Neuronal stem cell (in vitro differentiated cells): Measurements from ENCODE around the gene AFF3. TPM values are rescaled to one million over a fixed set of nuclear protein-coding genes. Genes with fewer than 3 reads are reported as not detected.

Experiments
- DNase-seq: peaks from one replicate; pipeline ENCODE4 v3.0.0-alpha.2; 2013; ENCODE audit warnings: low spot score
- H2AFZ ChIP-seq: one replicate; pipeline ENCODE4 v1.6.1; 2013; ENCODE audit warnings: mild to moderate bottlenecking, low read length, inconsistent platforms
- H2AK5ac ChIP-seq: 2 replicates; pipeline ENCODE4 v1.6.1; 2013; ENCODE audit warnings: low read depth, mild to moderate bottlenecking, inconsistent platforms, low read length, moderate library complexity, mixed read lengths
- H2BK120ac ChIP-seq: 2 replicates; pipeline ENCODE4 v1.6.1; 2013; ENCODE audit warnings: low read depth, mild to moderate bottlenecking, inconsistent platforms, low read length, moderate library complexity, mixed read lengths
- H2BK12ac ChIP-seq: one replicate; pipeline ENCODE4 v1.6.1; 2013; ENCODE audit warnings: low read length, inconsistent platforms
- H2BK15ac ChIP-seq: 2 replicates; pipeline ENCODE4 v1.6.1; 2013; ENCODE audit warnings: mild to moderate bottlenecking, low read length, inconsistent platforms, mixed read lengths
- H2BK5ac ChIP-seq: one replicate; pipeline ENCODE4 v1.6.1; 2013; ENCODE audit warnings: inconsistent platforms, mild to moderate bottlenecking, low read length, moderate library complexity
- H3K14ac ChIP-seq: one replicate; pipeline ENCODE4 v1.6.1; 2013; ENCODE audit warnings: low read length, inconsistent platforms
- H3K18ac ChIP-seq: 2 replicates; pipeline ENCODE4 v1.6.1; 2013; ENCODE audit warnings: low read length, inconsistent platforms
- H3K23ac ChIP-seq: 2 replicates; pipeline ENCODE4 v1.6.1; 2013; ENCODE audit warnings: low read depth, mild to moderate bottlenecking, mixed read lengths, low read length, inconsistent platforms; ENCODE audit not compliant: poor library complexity
- H3K27ac ChIP-seq: replicated peaks from 3 replicates; pipeline ENCODE4 v1.5.1; 2013; ENCODE audit warnings: low read length, inconsistent platforms
- H3K27me3 ChIP-seq, 3 experiments: 2 replicates each; pipeline ENCODE4 v1.6.1; 2013; ENCODE audit warnings: low read length in 3 of 3, mild to moderate bottlenecking in 2 of 3, inconsistent platforms in 1 of 3, low read depth in 1 of 3, mixed read lengths in 1 of 3, moderate library complexity in 1 of 3; ENCODE audit not compliant: control insufficient read depth in 3 of 3, insufficient read depth in 3 of 3
- H3K36me3 ChIP-seq, 2 donors: replicated peaks in 1 of 2; 2 replicates each; pipeline ENCODE4 v1.6.1; 2013; ENCODE audit warnings: low read length in 2 of 2; ENCODE audit not compliant: control insufficient read depth in 2 of 2, insufficient read depth in 2 of 2
- H3K4ac ChIP-seq: 2 replicates; pipeline ENCODE4 v1.6.1; 2013; ENCODE audit warnings: inconsistent platforms, mild to moderate bottlenecking, low read length, moderate library complexity
- H3K4me1 ChIP-seq, 2 donors: 1 replicate in 1 of 2; 2 replicates in 1 of 2; pipeline ENCODE4 v1.6.1; 2013; ENCODE audit warnings: low read length in 2 of 2, low read depth in 1 of 2; ENCODE audit not compliant: control insufficient read depth in 2 of 2, insufficient read depth in 1 of 2
- H3K4me2 ChIP-seq: one replicate; pipeline ENCODE4 v1.6.1; 2013; ENCODE audit warnings: mild to moderate bottlenecking, low read length, inconsistent platforms; ENCODE audit not compliant: insufficient read depth, poor library complexity, severe bottlenecking
- H3K4me3 ChIP-seq, 2 donors: 2 replicates each; pipeline ENCODE4 v1.5.1; 2013; ENCODE audit warnings: low read length in 2 of 2, mild to moderate bottlenecking in 2 of 2, inconsistent platforms in 1 of 2, moderate library complexity in 1 of 2
- H3K79me1 ChIP-seq: one replicate; pipeline ENCODE4 v1.6.1; 2013; ENCODE audit warnings: low read depth, mild to moderate bottlenecking, inconsistent platforms, low read length, moderate library complexity
- H3K9ac ChIP-seq: one replicate; pipeline ENCODE4 v1.6.1; 2013; ENCODE audit warnings: mild to moderate bottlenecking, low read depth, low read length, inconsistent platforms; ENCODE audit not compliant: poor library complexity
- H3K9me3 ChIP-seq, 2 donors: replicated peaks in 1 of 2; 2 replicates each; pipeline versions ENCODE3 to v1.6.1; 2013; ENCODE audit warnings: low read length in 2 of 2, mild to moderate bottlenecking in 2 of 2, inconsistent platforms in 1 of 2, low read depth in 1 of 2, mixed read lengths in 1 of 2, moderate library complexity in 1 of 2; ENCODE audit not compliant: control insufficient read depth in 2 of 2, insufficient read depth in 1 of 2
- H4K8ac ChIP-seq: one replicate; pipeline ENCODE4 v1.6.1; 2013; ENCODE audit warnings: low read depth, mild to moderate bottlenecking, inconsistent platforms, low read length, moderate library complexity
- H4K91ac ChIP-seq: one replicate; pipeline ENCODE4 v1.6.1; 2013; ENCODE audit warnings: low read length, low read depth, mild to moderate bottlenecking, inconsistent platforms; ENCODE audit not compliant: poor library complexity
- WGBS, 2 donors: extraction: QIAGEN DNeasy Blood & Tissue Kit; methylation state at CpG; one replicate each; pipeline ENCODE4 v1.1.7; 2013; ENCODE audit warnings: missing lambda C conversion rate in 2 of 2, mixed read lengths in 1 of 2; ENCODE audit not compliant: insufficient read length in 2 of 2, insufficient replicate concordance in 1 of 2; ENCODE audit errors: extremely low coverage in 2 of 2; 5-methylcytosine and 5-hydroxymethylcytosine counted together
- polyA plus RNA-seq, 2 experiments: library from polyadenylated mRNA; stranded (reverse); fragments of 200-250 nt; gene quantifications; one replicate each; pipeline ENCODE4 v1.2.3, GENCODE V29; 2013

Gene AFF3, protein sequence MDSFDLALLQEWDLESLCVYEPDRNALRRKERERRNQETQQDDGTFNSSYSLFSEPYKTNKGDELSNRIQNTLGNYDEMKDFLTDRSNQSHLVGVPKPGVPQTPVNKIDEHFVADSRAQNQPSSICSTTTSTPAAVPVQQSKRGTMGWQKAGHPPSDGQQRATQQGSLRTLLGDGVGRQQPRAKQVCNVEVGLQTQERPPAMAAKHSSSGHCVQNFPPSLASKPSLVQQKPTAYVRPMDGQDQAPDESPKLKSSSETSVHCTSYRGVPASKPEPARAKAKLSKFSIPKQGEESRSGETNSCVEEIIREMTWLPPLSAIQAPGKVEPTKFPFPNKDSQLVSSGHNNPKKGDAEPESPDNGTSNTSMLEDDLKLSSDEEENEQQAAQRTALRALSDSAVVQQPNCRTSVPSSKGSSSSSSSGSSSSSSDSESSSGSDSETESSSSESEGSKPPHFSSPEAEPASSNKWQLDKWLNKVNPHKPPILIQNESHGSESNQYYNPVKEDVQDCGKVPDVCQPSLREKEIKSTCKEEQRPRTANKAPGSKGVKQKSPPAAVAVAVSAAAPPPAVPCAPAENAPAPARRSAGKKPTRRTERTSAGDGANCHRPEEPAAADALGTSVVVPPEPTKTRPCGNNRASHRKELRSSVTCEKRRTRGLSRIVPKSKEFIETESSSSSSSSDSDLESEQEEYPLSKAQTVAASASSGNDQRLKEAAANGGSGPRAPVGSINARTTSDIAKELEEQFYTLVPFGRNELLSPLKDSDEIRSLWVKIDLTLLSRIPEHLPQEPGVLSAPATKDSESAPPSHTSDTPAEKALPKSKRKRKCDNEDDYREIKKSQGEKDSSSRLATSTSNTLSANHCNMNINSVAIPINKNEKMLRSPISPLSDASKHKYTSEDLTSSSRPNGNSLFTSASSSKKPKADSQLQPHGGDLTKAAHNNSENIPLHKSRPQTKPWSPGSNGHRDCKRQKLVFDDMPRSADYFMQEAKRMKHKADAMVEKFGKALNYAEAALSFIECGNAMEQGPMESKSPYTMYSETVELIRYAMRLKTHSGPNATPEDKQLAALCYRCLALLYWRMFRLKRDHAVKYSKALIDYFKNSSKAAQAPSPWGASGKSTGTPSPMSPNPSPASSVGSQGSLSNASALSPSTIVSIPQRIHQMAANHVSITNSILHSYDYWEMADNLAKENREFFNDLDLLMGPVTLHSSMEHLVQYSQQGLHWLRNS (N-terminal part only)
- polyA plus RNA-seq (2013, experiment 1 of 2) = 4.0 TPM
- polyA plus RNA-seq (2013, experiment 2 of 2) = 3.9 TPM

DNA sequence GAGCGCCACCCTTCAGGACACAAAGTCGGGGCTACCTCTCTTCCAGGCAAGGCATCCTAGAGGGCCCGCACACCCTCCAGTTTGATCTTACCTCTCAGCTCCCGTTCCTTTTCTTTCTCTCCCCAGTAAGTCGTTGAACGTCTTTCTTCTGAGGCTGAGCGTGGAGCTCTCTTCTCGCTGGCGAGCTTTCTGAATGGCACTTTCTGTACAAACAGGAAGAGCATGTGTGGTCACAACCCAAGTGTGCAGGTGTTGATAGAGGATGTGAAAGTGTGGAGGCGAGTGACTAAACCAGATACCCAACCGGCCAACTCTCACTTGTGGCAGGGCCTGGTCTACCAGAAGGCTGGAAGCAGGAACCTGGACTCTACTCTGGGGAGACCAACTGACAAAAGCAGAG lies at the start of gene AFF3:
Gene AFF3 (minus strand): TSS at position 198 of the 400 bp plus-strand sequence. CDS start 38,136 bp downstream, outside the sequence.
- no peaks in the 10 kb centered on the region for H3K4me1 ChIP-seq
- no peak within 1 kb of the TSS for H4K91ac ChIP-seq
- H3K23ac ChIP-seq = no peak within 1 kb of the TSS
- no peak within 1 kb of the TSS for H3K4ac ChIP-seq
- no peak within 1 kb of the TSS for H2AK5ac ChIP-seq
- H2BK5ac ChIP-seq = no peak within 1 kb of the TSS
- no peak within 1 kb of the TSS for H3K18ac ChIP-seq
- H2BK15ac ChIP-seq = no peak within 1 kb of the TSS
- H2BK120ac ChIP-seq = no peak within 1 kb of the TSS
- no peak within 1 kb of the TSS for H3K4me3 ChIP-seq
- no CpG with 5 or more reads among the region's 11 CpGs for WGBS, 2 donors
- no peaks in the 10 kb centered on the region for H3K79me1 ChIP-seq
- no peaks in the 10 kb centered on the region for H3K36me3 ChIP-seq
- no peak within 1 kb of the TSS for H4K8ac ChIP-seq
- no peak within 1 kb of the TSS for H2AFZ ChIP-seq
- peaks cover 0 to 19% (median 0%) of the 10 kb centered on the region in 3 experiments for H3K27me3 ChIP-seq
- no peak for DNase-seq
- no peak within 1 kb of the TSS for H3K14ac ChIP-seq
- no peak within 1 kb of the TSS for H3K9ac ChIP-seq
- H3K27ac ChIP-seq = no peak within 1 kb of the TSS
- H3K9me3 ChIP-seq = no peaks in the 10 kb centered on the region
- no peak within 1 kb of the TSS for H3K4me2 ChIP-seq
- H2BK12ac ChIP-seq = no peak within 1 kb of the TSS

DNA sequence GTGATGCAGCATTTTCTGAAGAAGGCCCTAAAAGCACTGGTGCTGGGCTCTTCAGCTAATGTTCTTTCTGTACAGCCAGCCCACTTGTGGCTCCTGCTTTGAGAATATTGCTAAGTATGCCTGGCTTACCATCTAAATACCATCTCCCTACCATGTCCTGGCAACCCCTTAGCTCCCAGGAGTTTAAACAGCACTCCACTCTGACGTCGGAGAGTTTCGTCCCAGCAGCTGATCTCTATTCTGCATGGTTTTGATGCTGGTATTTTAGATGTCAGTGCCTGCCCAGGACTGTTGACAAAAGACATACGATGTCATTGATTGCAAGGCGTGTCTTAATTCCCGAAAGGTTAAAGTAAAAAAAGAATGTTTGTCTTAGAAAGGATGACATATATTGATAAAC lies 47.0 kb upstream of the AFF3 start:
- H3K4me3 ChIP-seq = no peak overlapping the region
- H2BK120ac ChIP-seq = no peak overlapping the region
- H2BK5ac ChIP-seq = no peak overlapping the region
- no peak overlapping the region for H3K27ac ChIP-seq
- no peak overlapping the region for H2AFZ ChIP-seq
- H3K4ac ChIP-seq = no peak overlapping the region
- H3K4me2 ChIP-seq = no peak overlapping the region
- H3K18ac ChIP-seq = no peak overlapping the region
- no peak overlapping the region for H2BK12ac ChIP-seq
- no peak overlapping the region for H3K23ac ChIP-seq
- H2AK5ac ChIP-seq = no peak overlapping the region
- H4K91ac ChIP-seq = no peak overlapping the region
- H4K8ac ChIP-seq = no peak overlapping the region
- no peak overlapping the region for H2BK15ac ChIP-seq
- no peaks in the 10 kb centered on the region for H3K36me3 ChIP-seq
- no CpG with 5 or more reads among the region's 6 CpGs for WGBS, 2 donors
- DNase-seq = no peak
- no peaks in the 10 kb centered on the region for H3K9me3 ChIP-seq
- no peak overlapping the region for H3K9ac ChIP-seq
- peaks cover 0 to 21% (median 4%) of the 10 kb centered on the region in 3 experiments for H3K27me3 ChIP-seq
- no peak overlapping the region for H3K14ac ChIP-seq
- no peaks in the 10 kb centered on the region for H3K79me1 ChIP-seq
- H3K4me1 ChIP-seq = no peaks in the 10 kb centered on the region

DNA sequence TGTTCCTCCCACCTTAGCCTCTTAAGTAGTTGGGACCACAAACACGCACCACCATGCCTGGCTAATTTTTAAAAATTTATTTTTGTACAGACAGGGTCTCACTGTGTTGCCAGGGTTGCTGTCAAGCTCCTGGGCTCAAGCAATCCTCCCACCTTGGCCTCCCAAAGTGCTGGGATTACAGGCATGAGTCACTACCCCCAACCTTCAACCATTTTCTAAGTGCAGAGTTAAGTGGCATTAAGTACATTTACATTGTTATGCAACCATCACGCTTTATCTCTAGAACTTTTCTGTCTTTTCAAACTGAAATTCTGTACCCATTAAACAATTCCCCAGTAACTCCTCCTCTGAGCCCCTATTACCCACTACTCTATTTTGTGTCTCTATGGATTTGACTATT lies 45.9 kb upstream of the AFF3 start:
- Histone ChIP-seq H2AFZ (no peak overlapping the region), H2BK15ac (no peak overlapping the region), H3K9ac (no peak overlapping the region), H2BK5ac (no peak overlapping the region), H2AK5ac (no peak overlapping the region), H3K27me3 (peaks cover 0 to 29% (median 4%) of the 10 kb centered on the region in 3 experiments), H4K91ac (no peak overlapping the region), H3K18ac (no peak overlapping the region), H3K4me1 (peaks cover 0 to under 1% of the 10 kb centered on the region in 2 donors), H2BK120ac (no peak overlapping the region), H3K4ac (no peak overlapping the region), H3K27ac (no peak overlapping the region), H3K4me2 (no peak overlapping the region), H3K14ac (no peak overlapping the region), H3K36me3 (no peaks in the 10 kb centered on the region), H3K79me1 (no peaks in the 10 kb centered on the region), H3K9me3 (no peaks in the 10 kb centered on the region), H3K4me3 (no peak overlapping the region), H4K8ac (no peak overlapping the region), H2BK12ac (no peak overlapping the region), H3K23ac (no peak overlapping the region)
- no peak for DNase-seq
- no CpG with 5 or more reads among the region's 2 CpGs for WGBS, 2 donors
